MM.1S (cell line): Measurements from ENCODE around the gene LOXL1.

Experiments used
- DNase-seq: peaks from one replicate; pipeline ENCODE4 v3.0.0-alpha.2; 2015
- H2AFZ ChIP-seq: fragments of 300-600 bp; sonication (generic); 2 replicates; pipeline ENCODE4 v1.6.0; 2016; ENCODE audit warnings: antibody characterized with exemption, low read length
- H3F3A ChIP-seq: fragments of 300-600 bp; sonication (generic); 2 replicates; pipeline ENCODE4 v1.6.1; 2016; ENCODE audit warnings: mild to moderate bottlenecking, antibody characterized with exemption, low read length, moderate library complexity, mixed read lengths; ENCODE audit not compliant: insufficient read depth
- H3K27ac ChIP-seq: fragments of 300-600 bp; sonication (generic); 2 replicates; pipeline ENCODE4 v1.5.1; 2016; ENCODE audit warnings: mild to moderate bottlenecking, low read length
- H3K27me3 ChIP-seq: fragments of 300-600 bp; sonication (generic); replicated peaks from 2 replicates; pipeline ENCODE4 v1.6.0; 2016; ENCODE audit warnings: low read length; ENCODE audit not compliant: insufficient read depth
- H3K36me3 ChIP-seq: fragments of 300-600 bp; sonication (generic); replicated peaks from 2 replicates; pipeline ENCODE4 v1.6.1; 2016; ENCODE audit warnings: mild to moderate bottlenecking, low read length, mixed read lengths; ENCODE audit not compliant: insufficient read depth
- H3K4me1 ChIP-seq: fragments of 300-600 bp; sonication (generic); 2 replicates; pipeline ENCODE4 v1.6.1; 2016; ENCODE audit warnings: low read length, mixed read lengths
- H3K4me2 ChIP-seq: fragments of 300-600 bp; sonication (generic); 2 replicates; pipeline ENCODE4 v1.6.0; 2016; ENCODE audit warnings: low read depth, low read length
- H3K4me3 ChIP-seq: fragments of 300-600 bp; sonication (generic); 2 replicates; pipeline ENCODE4 v1.5.1; 2016; ENCODE audit warnings: low read length, mixed read lengths
- H3K79me2 ChIP-seq: fragments of 300-600 bp; sonication (generic); 2 replicates; pipeline ENCODE4 v1.6.1; 2016; ENCODE audit warnings: mixed run types, low read length, mixed read lengths
- H3K9ac ChIP-seq: fragments of 300-600 bp; sonication (generic); 2 replicates; pipeline ENCODE4 v1.6.1; 2016; ENCODE audit warnings: low read length, mixed read lengths
- H3K9me2 ChIP-seq: fragments of 300-600 bp; sonication (generic); replicated peaks from 2 replicates; pipeline ENCODE4 v1.6.1; 2016; ENCODE audit warnings: mild to moderate bottlenecking, low read length, mixed read lengths; ENCODE audit not compliant: insufficient read depth
- H3K9me3 ChIP-seq: fragments of 300-600 bp; sonication (generic); replicated peaks from 2 replicates; pipeline ENCODE4 v1.6.1; 2016; ENCODE audit warnings: mild to moderate bottlenecking, low read length, mixed read lengths; ENCODE audit not compliant: insufficient read depth
- H4K20me1 ChIP-seq: fragments of 300-600 bp; sonication (generic); 2 replicates; pipeline ENCODE4 v1.6.1; 2016; ENCODE audit warnings: mild to moderate bottlenecking, low read length, moderate library complexity, mixed read lengths; ENCODE audit not compliant: insufficient read depth
- CTCF ChIP-seq: fragments of 300-600 bp; sonication (generic); IDR thresholded peaks from 2 replicates; pipeline ENCODE4 v1.5.1; 2016; ENCODE audit warnings: antibody characterized with exemption, low read length, mixed read lengths
- EZH2 ChIP-seq: fragments of 300-600 bp; sonication (generic); optimal IDR thresholded peaks from 2 replicates; pipeline ENCODE3; 2017; ENCODE audit warnings: low read depth, mild to moderate bottlenecking, antibody characterized with exemption, low read length, mixed read lengths
- EZH2phosphoT487 ChIP-seq: fragments of 300-600 bp; sonication (generic); IDR thresholded peaks from 2 replicates; pipeline ENCODE4 v1.6.1; 2018; ENCODE audit warnings: antibody characterized with exemption, low read length

The LOXL1 gene

GRCh38 chr15:73886717-73887345 lies 39.4 kb upstream of the LOXL1 start:
- Histone ChIP-seq H3K4me3 (no peak overlapping the region), H3K9me2 (no peaks in the 10 kb centered on the region), H3K4me2 (no peak overlapping the region), H4K20me1 (no peaks in the 10 kb centered on the region), H3K9me3 (no peaks in the 10 kb centered on the region), H3F3A (no peaks in the 10 kb centered on the region), H2AFZ (no peak overlapping the region), H3K27me3 (peaks cover 63% of the 10 kb centered on the region), H3K36me3 (no peaks in the 10 kb centered on the region), H3K4me1 (no peaks in the 10 kb centered on the region), H3K9ac (no peak overlapping the region), H3K79me2 (no peaks in the 10 kb centered on the region), H3K27ac (no peak overlapping the region)
- TF ChIP-seq EZH2phosphoT487 (no peak), EZH2 (no peak), CTCF (no peak)
- DNase-seq = no peak

GRCh38 chr15:73887481-73887880 lies 38.8 kb upstream of the LOXL1 start:
- H3K27me3 ChIP-seq = peaks cover 56% of the 10 kb centered on the region
- H3K4me1 ChIP-seq = no peaks in the 10 kb centered on the region
- TF ChIP-seq CTCF (no peak), EZH2 (no peak), EZH2phosphoT487 (no peak)
- H3K27ac ChIP-seq = no peak overlapping the region
- no peaks in the 10 kb centered on the region for H3K79me2 ChIP-seq
- no peak for DNase-seq
- H3K9me3 ChIP-seq = no peaks in the 10 kb centered on the region
- no peaks in the 10 kb centered on the region for H4K20me1 ChIP-seq
- no peaks in the 10 kb centered on the region for H3K36me3 ChIP-seq
- no peaks in the 10 kb centered on the region for H3F3A ChIP-seq
- H3K9ac ChIP-seq = no peak overlapping the region
- H2AFZ ChIP-seq = no peak overlapping the region
- H3K4me2 ChIP-seq = no peak overlapping the region
- no peak overlapping the region for H3K4me3 ChIP-seq
- H3K9me2 ChIP-seq = no peaks in the 10 kb centered on the region

GRCh38 chr15:73888224-73889041 lies 37.8 kb upstream of the LOXL1 start:
- TF ChIP-seq EZH2phosphoT487 = no peak
- no peak for TF ChIP-seq CTCF
- TF ChIP-seq EZH2 = no peak
- Histone ChIP-seq H3K9ac (no peak overlapping the region), H3K4me2 (no peak overlapping the region), H3K4me1 (no peaks in the 10 kb centered on the region), H3K9me2 (no peaks in the 10 kb centered on the region), H4K20me1 (no peaks in the 10 kb centered on the region), H3K27me3 (peaks cover 47% of the 10 kb centered on the region), H3F3A (no peaks in the 10 kb centered on the region), H3K27ac (no peak overlapping the region), H2AFZ (no peak overlapping the region), H3K36me3 (no peaks in the 10 kb centered on the region), H3K79me2 (no peaks in the 10 kb centered on the region), H3K4me3 (no peak overlapping the region), H3K9me3 (no peaks in the 10 kb centered on the region)
- no peak for DNase-seq
